ENCODE data around the gene ASIC3. TPM values are rescaled to one million over a fixed set of nuclear protein-coding genes. Genes with fewer than 3 reads are reported as not detected.
A peak's percentile ranks its signal among the peaks of the same experiment; 100 is the strongest.
"Not testable (repeated sequence)": the region's sequence is repeated elsewhere in the genome, so short reads cannot be mapped to it uniquely, and the experiment has no call there.

The ASIC3 gene
- total RNA-seq, 1 donor from 2014 or later, result 0.52 TPM

DNA sequence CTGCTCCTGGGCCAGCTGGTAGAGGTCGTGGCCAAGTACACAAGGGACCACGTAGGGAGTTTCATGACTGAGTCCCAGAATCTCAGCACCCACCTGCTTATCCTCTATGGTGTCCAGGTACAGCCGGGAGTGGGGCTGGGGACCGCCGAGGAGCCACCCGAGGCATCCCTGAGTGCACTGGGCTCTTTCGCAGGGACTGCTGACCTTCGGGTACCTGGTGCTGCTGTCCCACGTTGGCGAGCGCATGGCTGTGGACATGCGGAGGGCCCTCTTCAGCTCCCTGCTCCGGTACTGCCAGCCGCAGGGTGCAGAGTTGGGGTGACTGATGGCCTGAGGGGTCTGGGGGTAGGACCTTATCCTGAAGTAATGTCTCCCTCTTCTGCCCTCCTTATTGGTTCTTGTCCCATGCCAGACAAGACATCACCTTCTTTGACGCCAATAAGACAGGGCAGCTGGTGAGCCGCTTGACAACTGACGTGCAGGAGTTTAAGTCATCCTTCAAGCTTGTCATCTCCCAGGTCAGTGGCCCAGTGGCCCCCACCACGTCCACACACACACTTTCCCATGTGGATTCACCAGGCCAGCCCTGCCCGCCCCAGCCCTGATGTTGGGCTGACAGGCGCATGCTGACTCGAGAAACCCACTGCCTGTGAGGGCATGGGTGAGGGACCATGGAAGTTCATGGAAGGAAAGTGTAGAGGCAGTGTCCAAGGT is 13.9 kb upstream of the ASIC3 start:
- no peak for ATAC-seq

- no peak for ATAC-seq
Observed at GRCh38 chr7:151035026-151035717, 13.2 kb upstream of the ASIC3 start.

DNA sequence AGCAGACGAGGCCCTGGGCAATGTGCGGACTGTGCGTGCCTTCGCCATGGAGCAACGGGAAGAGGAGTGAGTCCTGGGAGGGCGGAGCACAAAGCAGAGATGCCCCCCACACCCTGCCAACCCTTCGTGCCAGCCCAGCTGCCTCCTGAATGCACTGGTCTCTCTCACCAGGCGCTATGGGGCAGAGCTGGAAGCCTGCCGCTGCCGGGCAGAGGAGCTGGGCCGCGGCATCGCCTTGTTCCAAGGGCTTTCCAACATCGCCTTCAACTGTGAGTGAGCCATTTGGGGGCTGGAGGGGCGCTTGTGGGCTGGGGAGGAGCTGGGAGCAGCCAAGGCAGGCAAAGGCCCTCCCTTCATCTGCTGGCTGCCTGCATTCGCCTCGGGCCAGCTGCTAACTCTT is 12.4 kb upstream of the ASIC3 start:
- ATAC-seq, result no peak

GRCh38 chr7:151038951-151039849 is 9.1 kb upstream of the ASIC3 start:
- peak; percentile 78 for ATAC-seq

- no peak for ATAC-seq
Observed at GRCh38 chr7:151039850-151040548, 8.3 kb upstream of the ASIC3 start.

GRCh38 chr7:151040616-151041375 is 7.5 kb upstream of the ASIC3 start:
- no peak for ATAC-seq

GRCh38 chr7:151043449-151043848 is 4.9 kb upstream of the ASIC3 start:
- ATAC-seq, result not testable (repeated sequence)

DNA sequence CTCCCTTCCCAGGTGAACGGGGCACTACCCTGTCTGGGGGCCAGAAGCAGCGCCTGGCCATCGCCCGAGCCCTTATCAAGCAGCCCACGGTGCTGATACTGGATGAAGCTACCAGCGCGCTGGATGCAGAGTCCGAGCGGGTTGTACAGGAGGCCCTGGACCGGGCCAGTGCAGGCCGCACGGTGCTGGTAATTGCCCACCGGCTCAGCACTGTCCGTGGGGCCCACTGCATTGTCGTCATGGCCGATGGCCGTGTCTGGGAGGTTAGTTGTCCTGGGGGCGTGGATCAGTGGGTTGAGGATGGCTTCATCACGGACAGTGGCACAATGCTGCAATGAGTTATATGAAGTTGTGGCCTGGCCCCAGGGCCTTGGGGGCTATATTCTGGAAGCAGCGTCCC is 4.4 kb upstream of the ASIC3 start:
- no peak for ATAC-seq

GRCh38 chr7:151045262-151045661 is 3.1 kb upstream of the ASIC3 start:
- ATAC-seq, result no peak

- ATAC-seq, result no peak
Observed at GRCh38 chr7:151045967-151046366, 2.4 kb upstream of the ASIC3 start.

DNA sequence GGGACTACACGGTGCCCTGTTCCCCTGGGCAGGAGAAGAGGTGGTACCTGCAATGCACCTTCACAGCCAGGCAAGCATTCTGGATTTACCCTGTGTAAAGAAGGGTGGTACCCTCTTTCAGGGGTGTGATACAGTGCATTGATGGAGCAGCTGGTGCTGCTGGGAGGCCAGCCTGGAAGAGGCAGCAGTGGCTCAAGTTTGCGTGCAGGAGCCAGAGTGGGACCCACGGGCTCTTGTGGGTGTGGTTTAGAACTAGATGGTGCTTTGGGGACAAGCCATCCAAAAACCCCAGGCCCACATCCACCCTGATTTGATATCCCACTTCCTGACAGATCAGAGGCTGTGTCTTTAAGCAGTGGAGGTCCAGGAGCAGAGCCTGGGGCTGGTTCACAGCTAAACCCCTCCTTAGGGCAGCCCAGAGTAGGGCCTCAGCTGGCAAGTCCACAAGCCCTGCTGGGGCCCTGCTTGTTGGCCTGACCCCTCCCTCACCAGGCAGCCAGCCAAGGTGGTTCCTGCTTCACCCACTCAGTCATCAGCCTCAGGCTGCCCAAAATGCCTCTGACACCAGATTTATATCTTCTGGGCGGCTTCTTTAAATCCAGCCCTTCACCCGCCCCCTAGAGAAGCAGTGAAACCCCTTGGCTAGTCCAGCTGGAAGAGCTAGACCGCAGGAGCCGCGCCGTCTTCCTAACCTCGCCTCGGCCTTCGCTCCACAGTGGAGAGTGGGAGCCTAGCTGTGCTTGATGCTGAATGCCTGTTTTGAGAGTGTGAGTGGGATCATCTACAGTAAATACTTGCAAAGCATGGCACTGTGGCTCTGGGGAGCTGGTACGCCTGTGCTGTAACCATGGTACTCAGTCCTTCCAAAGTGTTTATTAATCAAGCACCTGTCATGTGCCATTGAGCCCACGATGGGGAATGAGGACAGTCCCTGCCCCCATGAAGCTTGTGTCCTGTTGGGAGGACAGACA is 1.4 kb upstream of the ASIC3 start:
- ATAC-seq, result no peak

- ATAC-seq, result no peak
Observed at GRCh38 chr7:151048911-151049463, 656 bp downstream of the ASIC3 start.

DNA sequence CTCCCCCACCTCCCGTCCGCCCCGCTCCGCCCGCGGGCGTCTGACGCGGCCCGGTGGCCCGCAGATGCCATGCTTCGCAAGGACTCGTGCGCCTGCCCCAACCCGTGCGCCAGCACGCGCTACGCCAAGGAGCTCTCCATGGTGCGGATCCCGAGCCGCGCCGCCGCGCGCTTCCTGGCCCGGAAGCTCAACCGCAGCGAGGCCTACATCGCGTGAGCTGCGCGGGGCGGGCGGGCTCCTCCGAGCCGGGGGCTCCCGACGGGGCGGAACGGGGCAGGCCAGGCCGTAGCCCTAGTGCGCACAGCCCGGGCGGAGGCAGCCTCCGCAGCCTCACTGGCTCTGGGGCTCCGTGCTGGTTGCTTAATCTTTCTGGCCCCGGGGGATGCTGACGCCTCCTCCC is 2.8 kb downstream of the ASIC3 start:
- ATAC-seq, result peak; percentile 66

GRCh38 chr7:151053096-151053495 is 4.8 kb downstream of the ASIC3 start:
- no peak for ATAC-seq

GRCh38 chr7:151053751-151054150 is 5.4 kb downstream of the ASIC3 start:
- no peak for ATAC-seq

- ATAC-seq, result no peak
Observed at GRCh38 chr7:151056283-151056665, 7.9 kb downstream of the ASIC3 start.

GRCh38 chr7:151056666-151057505 is 8.6 kb downstream of the ASIC3 start:
- ATAC-seq, result no peak

DNA sequence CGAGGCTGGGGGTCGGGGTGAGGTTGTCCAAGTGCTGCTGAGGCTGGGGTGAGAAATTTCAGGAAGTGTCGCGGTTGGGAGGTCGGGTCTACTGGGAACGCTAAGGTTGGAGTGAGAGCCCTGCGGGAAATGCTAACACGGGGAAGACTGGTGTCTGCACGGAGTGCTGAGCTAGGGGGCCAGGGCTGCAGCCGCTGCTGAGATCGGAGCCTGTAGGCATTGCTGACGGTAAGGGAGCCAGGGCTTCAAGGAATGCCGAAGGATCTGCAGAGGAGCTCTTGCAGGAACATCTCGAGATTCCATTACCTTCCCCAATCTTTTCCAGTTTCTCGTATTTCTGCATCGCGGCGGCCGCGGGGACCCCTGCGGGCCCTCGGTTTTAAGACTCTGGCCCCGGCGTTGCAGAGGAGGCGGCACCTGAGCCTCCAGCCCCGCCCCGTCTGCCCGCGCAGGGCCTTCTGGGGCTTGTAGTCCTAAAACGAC is 9.2 kb downstream of the ASIC3 start, which contains the start of gene CDK5:
TSS of gene CDK5 (minus strand) at position 392 of the 483 bp plus-strand sequence. CDS start at position 343, 49 bp downstream.
- no peak for ATAC-seq
